Stimulated activated CD8-positive, alpha-beta memory T cell treated with anti-CD3 and anti-CD28 coated beads, Interleukin-12 subunit alpha, Interleukin-12 subunit beta, amount 100 ng/mL, for 4 hours (primary cell): Measurements from ENCODE around the gene SLC66A2.
"Not testable (repeated sequence)": the region's sequence is repeated elsewhere in the genome, so short reads cannot be mapped to it uniquely, and the experiment has no call there.

Experiments used
- DNase-seq: peaks from one replicate; pipeline ENCODE4 v3.0.0-alpha.2; 2020; ENCODE audit warnings: low read depth

The SLC66A2 gene

GRCh38 chr18:79878246-79878645 lies 73.2 kb downstream of the SLC66A2 start:
- DNase-seq: not testable (repeated sequence)

DNA sequence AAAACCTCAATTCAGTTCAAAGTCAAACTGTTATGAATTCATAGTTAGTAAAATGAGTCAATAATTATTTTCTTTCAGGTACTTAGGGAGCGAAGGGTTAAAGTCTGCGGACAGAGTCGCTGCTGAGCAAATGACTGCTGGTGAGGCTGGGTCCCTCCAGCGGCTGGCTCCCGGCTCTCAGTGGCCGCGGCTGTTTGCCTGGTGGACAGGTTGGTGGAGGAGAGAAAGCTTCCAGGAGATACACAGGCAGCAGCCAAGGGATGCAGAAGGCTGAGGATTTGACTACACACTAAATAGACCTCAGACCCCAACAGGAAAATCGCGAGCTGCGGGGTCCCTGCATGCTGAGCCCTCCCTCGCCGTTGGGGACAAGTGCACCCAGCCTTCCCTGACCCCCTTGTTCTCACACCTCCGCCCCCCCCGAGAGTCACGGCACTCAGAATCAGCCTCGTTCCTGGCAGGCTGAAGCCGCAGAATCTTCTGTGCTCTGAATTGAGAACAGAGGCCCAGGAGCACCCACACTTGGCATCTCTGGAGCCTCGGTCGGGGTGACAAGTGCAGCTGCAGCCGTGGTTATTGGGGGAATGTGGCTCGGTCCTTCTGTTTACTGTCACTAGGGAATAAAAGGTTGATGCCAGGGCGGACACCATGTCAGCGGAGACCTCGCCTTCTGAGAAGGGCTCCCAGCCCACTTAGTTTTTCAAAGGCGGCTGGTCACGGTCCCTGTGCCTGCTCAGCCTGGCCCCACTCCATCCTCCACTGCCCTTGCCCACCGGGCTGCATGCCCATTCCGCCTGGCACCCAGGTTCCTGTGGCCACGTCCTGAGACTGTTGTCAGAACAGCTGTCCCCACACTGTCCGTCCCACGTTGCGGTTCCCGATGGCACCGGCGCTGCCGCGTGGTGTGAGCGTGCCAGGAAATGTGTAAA lies 74.0 kb downstream of the SLC66A2 start:
- no peak for DNase-seq

DNA sequence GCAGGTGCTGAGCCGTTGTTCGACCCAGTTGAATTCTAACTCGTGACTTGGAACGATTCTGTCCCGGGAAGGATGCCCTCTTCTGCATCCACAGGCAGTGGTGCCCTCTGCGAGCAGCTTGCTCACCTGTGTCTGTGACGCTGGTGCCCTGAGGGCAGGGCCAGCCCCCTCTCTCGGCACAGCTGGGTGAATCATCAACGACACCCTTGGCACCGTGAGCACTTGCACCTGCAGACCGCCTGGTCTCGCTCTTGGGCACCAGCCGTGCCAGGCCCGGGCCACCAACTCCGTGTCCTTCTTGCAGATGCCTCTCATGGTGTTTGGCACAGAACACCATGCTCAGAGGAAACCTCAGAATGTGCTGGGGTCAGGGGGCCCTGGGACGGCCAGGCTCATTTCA lies 75.0 kb downstream of the SLC66A2 start:
- DNase-seq: no peak

GRCh38 chr18:79875931-79876461 lies 75.5 kb downstream of the SLC66A2 start:
- no peak for DNase-seq

GRCh38 chr18:79875531-79875919 lies 75.9 kb downstream of the SLC66A2 start:
- no peak for DNase-seq

GRCh38 chr18:79874553-79875530 lies 76.6 kb downstream of the SLC66A2 start:
- DNase-seq: no peak

GRCh38 chr18:79873449-79874110 lies 77.9 kb downstream of the SLC66A2 start:
- DNase-seq: no peak

- no peak for DNase-seq
These were observed 78.7 kb downstream of the SLC66A2 start for GRCh38 chr18:79872527-79873444.

DNA sequence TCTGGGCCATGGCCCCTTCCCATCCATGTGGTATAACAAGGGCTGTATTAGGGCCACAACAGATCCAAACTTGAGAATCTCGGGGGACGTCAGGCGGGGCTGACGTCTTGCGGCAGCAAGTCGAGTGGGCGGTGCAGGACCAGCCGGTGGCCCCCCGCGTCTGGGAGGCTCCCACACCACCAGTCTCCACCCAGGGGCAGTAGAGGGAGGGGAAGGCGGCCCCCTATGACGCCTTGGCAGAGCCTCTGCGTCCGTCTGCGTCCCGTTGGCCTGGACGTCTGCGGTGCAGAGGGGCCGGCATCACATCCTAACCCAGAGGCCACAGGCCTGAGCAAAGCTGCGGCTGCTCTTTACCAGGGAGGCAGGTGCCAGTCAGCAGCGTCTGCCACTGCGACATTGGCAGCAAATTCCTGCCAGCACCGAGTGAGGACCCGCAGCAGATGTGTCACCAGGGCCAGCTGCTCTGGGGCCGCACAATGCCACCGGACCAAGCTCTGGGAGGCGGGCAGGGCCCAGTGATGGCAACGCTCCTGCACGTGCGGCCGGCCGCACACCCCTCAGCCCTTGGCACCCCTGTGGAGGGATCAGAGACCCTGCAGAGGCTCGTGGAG lies 79.9 kb downstream of the SLC66A2 start:
- no peak for DNase-seq

DNA sequence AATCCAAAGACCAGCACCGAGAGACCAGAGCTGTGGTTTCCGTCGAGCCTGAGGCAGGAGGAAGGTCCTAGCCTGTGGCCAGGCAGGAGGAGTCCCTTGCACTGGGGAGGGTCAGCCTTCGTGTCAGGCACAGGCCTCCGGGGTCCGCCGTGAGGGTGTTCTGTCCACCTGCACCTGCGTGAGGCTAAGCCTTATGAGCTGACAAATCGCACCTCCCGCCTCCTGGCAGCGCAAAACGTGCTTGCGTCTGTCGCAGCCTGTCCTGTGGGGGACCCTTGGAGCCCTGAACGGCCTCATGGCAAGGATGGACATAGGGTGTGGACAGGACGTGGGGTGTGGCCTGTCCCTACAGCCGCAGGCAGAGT lies 80.4 kb downstream of the SLC66A2 start:
- no peak for DNase-seq

DNA sequence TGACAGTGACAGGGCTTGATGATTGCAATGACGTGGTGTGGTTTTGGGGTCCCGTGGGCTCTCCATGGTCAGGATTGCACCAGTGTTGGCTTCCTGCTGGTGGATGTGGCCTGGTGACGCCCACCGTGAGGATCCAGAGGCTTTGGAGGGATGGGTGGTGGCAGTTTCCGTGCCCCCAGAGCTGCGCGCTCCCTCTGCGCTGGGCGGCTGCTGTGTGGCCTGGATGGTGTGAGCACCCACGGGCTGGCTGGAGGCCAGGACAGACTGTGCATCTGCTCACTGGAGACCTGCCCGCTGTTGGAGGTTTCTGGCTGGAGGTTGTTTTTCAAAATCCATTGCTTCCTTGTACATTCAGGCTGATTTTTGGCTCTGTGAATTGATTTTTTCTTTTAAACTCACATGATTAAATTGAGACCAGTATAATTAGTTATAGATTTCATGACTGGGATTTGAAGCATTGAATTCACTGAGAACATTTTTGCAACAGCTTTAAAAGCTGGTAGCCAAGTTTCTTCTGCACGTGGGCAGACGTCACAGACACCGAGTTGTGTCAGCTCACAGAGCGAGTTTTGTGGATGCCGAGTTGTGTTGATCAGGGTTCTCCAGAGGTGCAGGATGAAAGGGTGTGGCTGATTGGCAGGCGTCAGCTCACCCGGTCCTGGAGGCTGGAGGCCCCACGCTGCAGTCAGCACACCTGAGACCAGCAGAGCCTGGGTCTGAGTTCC lies 81.0 kb downstream of the SLC66A2 start:
- no peak for DNase-seq

DNA sequence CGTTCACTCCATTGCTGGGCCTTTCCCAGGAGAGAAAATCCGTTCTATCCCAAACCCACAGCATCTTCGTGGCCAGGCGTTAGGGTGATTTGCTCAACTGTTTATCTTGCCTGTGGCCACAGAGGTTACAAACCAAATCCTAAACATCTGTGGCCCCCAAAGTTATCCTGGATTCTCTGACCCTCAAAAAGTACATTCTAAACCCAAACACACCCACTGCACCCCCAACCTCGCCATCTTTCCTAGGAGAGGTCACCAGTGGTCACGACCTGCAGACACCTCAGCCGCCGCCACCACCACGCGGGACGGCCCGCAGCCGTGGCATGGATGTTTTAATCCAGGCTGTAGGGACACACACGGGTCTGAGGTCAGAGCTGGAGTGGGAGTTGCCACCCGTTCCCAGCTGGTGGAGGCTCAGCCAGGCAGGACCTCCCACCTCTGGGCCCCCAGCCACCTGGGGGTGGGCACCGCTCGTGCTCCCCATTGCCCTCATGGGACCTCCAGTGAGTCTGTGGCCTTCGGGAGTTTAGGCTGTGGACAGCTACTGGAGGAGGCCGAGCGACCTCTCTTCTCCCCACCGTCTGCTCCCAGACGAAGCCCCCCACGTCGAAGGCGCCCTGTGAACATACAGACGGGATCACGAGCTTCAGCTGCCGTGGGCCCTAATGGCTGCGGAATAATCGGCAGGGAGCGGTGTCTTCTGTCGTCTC lies 81.7 kb downstream of the SLC66A2 start:
- DNase-seq: no peak

GRCh38 chr18:79868811-79869541 lies 82.5 kb downstream of the SLC66A2 start:
- no peak for DNase-seq

DNA sequence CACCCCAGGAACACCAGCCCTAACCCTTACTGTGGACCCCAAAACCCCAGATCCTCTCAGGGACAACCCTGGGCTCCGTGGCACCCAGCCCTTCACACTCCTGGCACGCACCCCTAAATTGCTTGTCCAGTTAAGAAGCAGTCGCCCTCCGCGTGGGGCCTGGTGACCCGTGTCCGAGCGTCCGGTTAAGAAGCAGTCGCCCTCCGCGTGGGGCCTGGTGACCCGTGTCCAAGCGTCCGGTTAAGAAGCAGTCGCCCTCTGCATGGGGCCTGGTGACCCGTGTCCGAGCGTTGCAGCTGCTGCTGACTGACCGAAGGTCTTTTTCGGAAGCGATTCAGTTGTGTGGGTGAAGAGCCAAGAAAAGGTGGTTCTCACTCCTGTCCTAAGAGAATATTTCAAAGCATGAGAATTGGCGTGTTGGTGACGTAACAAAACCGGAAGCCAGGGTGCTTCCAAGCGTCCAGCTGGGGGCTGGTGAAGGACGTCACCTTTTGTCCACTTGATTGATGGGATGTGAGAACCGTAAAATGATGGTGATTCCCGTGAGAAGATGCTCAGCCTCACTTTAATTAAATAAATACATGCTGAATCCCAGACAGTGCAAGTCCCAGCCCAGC lies 83.2 kb downstream of the SLC66A2 start:
- DNase-seq: no peak

- DNase-seq: no peak
These were observed 83.8 kb downstream of the SLC66A2 start for GRCh38 chr18:79867666-79868065.

DNA sequence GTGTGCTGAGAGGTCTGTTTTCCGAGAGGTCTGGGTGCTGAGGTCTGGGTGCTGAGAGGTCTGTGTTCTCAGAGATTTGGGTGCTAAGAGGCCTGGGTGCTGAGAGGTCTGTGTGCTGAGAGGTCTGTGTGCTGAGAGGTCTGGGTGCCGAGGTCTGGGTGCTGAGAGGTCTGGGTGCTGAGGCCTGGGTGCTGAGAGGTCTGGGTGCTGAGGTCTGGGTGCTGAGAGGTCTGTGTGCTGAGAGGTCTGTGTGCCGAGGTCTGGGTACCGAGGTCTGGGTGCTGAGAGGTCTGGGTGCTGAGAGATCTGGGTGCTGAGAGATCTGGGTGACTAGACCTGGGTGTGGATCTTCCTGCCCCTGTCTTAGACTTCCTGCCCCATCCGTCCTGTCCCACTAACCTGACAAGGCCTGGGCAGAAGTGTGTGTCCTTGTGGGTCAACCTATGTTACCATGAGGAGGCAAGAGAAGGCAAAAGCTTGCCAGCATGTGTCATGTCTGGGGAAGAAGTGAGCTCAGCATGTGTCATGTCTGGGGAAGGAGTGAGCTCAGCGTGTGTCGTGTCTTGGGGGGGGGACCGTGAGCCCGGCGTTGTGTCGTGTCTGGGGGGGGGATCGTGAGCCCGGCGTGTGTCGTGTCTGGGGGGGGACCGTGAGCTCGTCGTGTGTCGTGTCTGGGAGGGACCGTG lies 84.4 kb downstream of the SLC66A2 start:
- DNase-seq: no peak

DNA sequence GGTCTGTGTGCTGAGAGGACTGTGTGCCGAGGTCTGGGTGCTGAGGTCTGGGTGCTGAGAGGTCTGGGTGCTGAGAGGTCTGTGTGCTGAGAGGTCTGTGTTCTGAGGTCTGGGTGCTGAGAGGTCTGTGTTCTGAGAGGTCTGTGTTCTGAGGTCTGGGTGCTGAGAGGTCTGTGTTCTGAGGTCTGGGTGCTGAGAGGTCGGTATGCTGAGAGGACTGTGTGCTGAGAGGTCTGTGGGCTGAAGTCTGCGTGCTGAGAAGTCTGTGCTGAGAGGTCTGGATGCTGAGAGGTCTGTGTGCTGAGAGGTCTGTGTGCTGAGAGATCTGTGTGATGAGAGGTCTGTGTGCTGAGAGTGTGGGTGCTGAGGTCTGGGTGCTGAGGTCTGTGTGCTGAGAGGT lies 85.5 kb downstream of the SLC66A2 start:
- DNase-seq: not testable (repeated sequence)
